ENCODE results near the gene FXYD7.
A peak's percentile ranks its signal among the peaks of the same experiment; 100 is the strongest.
"Not testable (repeated sequence)": the region's sequence is repeated elsewhere in the genome, so short reads cannot be mapped to it uniquely, and the experiment has no call there.

The FXYD7 gene, protein sequence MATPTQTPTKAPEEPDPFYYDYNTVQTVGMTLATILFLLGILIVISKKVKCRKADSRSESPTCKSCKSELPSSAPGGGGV

DNA sequence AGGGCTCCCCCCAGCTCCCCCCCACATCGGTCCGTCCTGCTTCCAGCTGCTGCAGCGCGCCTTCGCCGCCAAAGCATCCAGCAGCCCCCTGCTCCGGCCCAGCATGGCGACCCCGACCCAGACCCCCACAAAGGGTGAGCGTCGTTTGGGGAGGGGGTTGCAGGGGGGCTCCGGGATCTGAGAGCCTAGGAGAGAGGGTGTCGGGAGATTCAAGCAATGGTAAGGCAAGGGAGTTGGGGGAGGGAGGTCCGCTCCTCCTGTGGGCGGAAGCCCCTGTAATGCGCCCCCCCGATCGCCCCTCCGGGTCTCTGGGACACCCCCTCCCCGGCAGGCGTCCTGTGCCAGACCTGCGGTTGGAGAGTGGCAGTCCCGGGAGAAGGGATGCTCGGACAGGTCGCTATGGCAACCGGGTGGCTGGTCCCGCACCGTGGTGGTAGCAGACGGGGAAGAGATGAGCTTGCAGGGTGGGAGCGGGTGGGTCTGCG lies at the start of gene FXYD7:
TSS of gene FXYD7 (plus strand) at position 25 of the 485 bp plus-strand sequence. CDS start at position 104, 79 bp downstream.
- DNase-seq, result peak; percentile 23

GRCh38 chr19:35093430-35093829 lies 49.6 kb upstream of the FXYD7 start:
- no peak for DNase-seq

- no peak for DNase-seq
Measured at GRCh38 chr19:35093941-35094647, 49.0 kb upstream of the FXYD7 start.

DNA sequence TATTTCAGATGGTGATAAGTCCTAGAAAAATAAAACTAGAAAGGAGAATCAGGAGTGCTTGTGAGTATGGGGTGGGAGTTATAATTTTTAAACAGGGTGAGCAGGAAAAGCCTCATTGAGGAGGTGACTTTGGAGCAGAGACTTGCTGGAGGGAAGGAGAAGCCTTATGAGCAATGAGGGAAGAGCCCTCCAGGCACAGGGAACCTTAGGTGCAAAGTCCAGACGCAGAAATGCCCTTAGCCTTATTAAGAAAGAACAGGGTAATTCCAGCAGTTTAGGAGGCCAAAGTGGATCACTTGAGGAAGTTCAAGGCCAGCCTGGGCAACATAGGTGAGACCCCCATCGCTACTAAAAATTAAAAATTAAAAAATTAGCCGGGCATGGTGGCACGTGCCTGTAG lies 48.4 kb upstream of the FXYD7 start:
- DNase-seq, result no peak

DNA sequence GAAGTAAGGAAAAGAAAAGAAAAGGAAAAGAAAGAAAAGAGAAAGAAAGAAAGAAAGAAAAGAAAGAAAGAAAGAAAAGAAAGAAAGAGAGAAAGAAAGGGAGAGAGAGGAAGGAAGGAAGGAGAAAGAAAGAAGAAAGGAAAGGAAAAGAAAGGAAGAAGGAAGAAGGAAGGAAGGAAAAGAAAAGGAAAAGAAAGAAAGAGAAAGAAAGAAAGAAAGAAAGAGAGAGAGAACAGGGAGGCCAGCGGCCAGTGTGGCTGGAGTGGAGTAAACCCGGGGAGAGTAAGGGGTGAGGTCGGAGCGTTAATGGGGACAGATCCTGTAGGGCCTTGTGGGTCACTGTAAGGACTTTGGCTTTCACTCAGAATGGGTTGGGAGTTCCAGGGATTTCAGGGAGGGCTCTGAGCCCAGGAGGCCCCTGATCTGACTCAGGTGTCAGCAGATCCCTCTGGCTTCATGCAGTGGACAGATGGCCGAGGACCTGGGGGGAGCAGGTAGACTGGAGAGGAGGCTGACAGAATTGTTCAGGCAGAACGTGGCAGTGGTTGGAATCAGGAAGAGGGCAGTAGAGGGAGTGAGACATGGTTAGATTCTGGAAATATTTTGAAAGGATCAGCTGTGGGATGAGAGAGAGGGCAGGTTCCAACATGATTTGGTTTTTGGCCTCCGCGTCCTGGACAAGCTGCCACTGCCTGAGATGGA lies 47.2 kb upstream of the FXYD7 start:
- no peak for DNase-seq

DNA sequence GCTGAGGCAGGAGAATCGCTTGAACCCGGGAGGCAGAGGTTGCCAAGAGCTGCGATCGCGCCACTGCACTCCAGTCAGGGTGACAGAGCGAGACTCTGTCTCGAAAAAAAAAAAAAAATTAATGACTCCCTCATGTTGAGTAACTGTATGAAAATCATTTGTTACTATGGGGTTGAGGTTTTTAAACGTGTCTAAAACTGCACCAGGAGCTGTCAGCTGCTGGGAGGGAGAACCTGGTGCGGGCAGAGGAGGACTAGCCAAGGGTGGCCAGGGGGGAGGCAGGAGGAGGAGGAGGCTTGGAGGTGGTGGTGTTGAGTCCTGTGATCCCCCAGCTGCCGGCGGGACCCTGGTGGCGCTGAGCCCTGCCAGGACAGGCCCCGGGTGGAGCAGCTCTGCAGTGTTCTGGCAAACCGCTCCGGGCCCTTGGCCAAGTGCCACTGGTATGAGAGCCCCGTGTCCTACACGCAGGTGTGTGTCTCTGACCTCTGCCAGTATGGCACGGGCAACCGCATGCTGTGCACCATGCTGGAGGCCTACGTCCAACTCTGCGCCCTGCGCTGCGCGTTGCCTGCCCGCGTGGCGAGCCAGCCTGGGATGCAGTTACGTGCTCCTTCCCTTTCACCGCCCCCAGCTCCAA lies 44.5 kb upstream of the FXYD7 start:
- no peak for DNase-seq

DNA sequence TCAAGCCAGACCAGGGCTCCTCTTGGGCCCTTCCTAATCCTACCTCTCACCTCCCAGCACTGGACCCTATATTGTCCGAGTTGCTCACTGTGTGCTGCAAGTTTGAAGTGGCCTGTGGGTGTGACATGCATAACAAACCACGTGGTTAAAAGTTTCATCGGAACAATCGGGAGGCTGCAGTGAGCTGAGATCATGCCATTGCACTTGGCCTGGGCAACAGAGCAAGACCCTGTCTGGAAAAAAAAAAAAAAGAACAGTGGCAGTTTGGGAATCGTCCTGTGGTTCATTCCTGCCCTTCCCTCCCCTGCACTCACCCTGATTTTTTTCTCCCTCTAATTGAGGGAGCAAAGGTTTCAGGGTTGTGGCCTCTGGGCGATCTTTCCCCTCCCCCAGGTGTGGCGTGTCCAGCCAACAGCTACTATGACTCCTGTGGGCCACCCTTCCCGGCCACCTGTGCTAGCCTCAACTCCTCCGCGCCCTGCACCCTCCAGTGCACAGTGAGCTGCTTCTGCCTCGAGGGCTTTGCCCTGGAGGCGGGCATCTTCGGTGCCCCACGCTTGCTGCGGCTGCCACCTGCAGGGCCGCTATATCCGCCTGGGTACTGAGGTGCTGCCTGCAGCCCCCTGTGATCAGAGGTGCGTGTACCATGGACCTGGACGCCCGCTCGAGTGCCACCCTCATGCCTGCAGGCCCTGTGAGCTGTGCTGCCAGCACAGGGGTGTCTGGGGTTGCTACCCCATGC lies 43.7 kb upstream of the FXYD7 start:
- no peak for DNase-seq

- DNase-seq, result no peak
Measured at GRCh38 chr19:35099897-35100275, 43.2 kb upstream of the FXYD7 start.

DNA sequence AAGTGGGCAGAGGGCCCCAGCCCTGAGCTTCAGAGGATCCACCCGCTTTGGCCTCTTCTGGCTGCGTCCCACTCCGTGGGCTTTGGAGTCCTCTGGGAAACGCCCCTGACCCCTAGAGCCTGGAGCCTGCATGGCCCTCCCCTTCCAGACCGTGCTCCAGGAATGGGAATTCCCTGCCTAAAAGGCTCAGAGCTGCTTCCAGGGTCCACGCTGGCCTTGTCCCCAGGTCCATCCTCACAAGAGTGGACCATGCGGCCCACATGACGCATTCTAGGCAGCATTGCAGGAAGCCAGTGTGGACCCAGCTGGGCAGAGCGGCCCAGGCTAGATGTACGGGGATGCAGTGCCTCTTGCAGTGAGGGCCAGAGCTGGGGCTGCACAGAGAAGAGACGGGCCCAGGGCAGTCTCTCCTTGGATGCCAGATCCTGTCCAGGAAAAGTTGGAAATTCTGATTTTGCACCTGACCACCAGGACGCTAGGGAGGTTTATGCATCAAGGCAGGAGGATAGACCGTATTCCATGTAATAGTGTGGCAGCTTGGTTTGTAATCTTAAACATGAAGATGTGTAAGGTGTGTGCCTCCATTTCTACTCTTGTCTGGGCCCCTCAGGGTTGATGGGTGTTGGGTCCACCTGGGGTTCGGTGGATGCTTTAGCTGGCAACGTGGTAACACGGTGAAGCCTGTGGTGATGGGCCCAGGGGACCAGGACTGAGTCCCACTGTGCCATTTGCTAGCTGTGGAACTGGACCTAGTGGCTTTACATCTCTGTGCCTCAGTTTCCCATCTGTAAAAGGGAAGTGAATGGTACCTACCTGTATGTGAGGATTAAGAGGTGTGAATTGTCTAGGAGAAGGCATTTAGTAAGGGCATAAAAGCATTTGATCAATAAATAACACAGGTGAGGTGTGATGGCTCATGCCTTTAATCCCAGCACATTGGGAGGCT lies 42.2 kb upstream of the FXYD7 start:
- no peak for DNase-seq

- not testable (repeated sequence) for DNase-seq
Measured at GRCh38 chr19:35101949-35102348, 41.1 kb upstream of the FXYD7 start.

DNA sequence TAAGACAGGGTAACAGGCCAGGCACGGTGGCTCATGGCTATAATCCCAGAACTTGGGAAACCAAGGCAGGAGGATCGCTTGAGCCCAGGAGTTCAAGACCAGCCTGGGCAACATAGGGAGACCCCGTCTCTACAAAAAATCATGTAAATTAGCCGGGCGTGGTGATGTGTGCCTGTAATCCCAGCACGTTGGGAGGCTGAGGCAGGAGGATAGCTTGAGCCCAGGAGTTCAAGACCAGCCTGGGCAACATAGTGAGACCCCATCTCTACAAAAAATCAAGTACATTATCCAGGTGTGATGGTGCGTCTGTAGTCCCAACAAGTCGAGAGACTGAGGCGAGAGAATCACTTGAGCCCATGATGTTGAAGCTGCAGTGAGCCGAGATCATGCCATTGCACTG lies 39.4 kb upstream of the FXYD7 start:
- DNase-seq, result not testable (repeated sequence)

DNA sequence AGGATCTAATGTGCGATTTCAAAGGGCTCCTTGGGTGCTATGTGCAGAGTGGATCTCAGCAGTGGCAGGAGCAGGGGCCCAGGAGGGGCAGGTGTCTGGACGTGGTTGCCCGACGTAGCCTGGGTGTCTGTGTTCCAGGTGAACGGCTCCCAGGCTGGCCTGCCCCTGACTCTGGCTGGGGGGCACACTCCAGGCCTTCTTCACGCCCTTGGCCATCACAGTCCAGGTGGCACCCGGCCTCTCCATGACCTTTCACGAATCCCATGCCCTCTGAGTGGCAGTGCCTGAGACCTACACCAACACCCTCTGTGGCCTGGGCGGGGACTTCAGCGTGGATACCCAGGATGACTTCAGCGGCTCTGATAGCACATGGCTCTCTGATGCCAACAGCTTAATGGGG lies 38.7 kb upstream of the FXYD7 start:
- no peak for DNase-seq

- no peak for DNase-seq
Measured at GRCh38 chr19:35105047-35105410, 38.0 kb upstream of the FXYD7 start.

- DNase-seq, result no peak
Measured at GRCh38 chr19:35105411-35106290, 37.4 kb upstream of the FXYD7 start.

- no peak for DNase-seq
Measured at GRCh38 chr19:35106291-35106583, 36.8 kb upstream of the FXYD7 start.

DNA sequence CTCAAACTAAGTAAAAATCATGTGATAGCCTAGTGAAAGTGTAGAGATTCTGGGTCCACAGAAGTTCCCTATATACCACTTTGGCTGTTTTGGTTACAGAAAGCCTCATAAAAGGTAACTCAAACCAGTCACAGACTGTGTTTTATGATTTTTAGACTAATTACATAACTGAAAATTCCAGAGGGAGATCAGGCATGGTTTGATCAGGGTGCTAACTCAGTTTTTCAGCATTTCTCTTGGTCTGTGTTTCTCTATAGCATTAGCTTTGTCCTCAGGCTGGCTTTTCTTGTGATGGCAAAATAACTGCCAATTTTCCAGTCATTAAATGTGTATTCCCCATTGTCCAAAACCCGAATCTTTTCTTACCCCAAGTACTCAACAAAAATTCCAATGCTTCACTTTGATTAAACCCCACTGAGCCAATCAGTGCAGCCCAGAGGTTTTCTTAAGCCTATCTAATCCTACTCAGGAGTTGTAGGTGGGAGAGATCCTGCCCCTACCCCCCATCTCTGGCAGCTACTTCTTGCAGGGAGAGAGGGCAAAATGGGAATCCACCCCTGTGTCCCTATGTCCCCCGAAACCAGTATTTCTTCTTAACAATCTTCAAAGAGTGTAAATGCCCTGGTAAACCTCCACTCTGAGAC lies 36.0 kb upstream of the FXYD7 start:
- no peak for DNase-seq

DNA sequence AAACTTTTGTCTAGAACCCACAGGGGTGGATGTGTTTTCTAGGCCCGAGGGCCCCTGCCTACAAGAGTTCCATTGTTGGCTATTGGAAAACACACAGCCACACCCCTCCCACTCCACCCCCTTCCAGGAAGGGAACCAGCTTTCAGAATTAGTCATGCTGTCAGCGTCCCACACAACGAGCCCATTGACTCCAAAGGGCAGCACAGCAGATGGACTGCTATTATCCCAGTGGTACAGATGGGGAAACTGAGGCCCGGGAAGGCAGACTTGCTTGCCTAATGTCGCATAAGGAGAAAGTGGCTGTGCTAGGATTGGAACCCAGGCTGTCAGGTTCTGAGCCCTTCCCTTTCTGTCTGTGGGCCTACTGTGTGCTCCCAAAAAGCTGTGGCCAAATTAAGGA lies 35.5 kb upstream of the FXYD7 start:
- no peak for DNase-seq

- DNase-seq, result no peak
Measured at GRCh38 chr19:35108730-35109129, 34.3 kb upstream of the FXYD7 start.

GRCh38 chr19:35109395-35110112 lies 33.5 kb upstream of the FXYD7 start:
- no peak for DNase-seq

- no peak for DNase-seq
Measured at GRCh38 chr19:35110974-35111373, 32.1 kb upstream of the FXYD7 start.

Measured in CD4-positive, alpha-beta T cell treated with Interleukin-17A for 4 hours (primary cell).